Panc1 (cell line): ENCODE results near the gene C19orf38. TPM values are rescaled to one million over a fixed set of nuclear protein-coding genes. Genes with fewer than 3 reads are reported as not detected.
"Not testable (repeated sequence)": the region's sequence is repeated elsewhere in the genome, so short reads cannot be mapped to it uniquely, and the experiment has no call there.

Experiments used
- ATAC-seq: fragments of 200-7000 bp; cut with Tn5 transposase; 2 replicates; pipeline ENCODE4 v1.9.1; 2020; ENCODE audit warnings: mild to moderate bottlenecking, moderate library complexity
- BruUV-seq: library from RNA; stranded (reverse); fragments of 400-500 nt; replicated peaks from 2 replicates; lab custom pipeline; 2021; lab: Mats Ljungman, UMichigan
- CTCF ChIA-PET: fragments of 300-600 bp; sonication (Branson Sonifier 250); formaldehyde crosslinking; loops from one replicate; lab custom pipeline; 2022; ENCODE audit warnings: antibody characterized with exemption; lab: Charles Lee
- POLR2A ChIA-PET: fragments of 300-600 bp; sonication (Branson Sonifier 250); formaldehyde crosslinking; loops from one replicate; lab custom pipeline; 2022; ENCODE audit warnings: antibody characterized with exemption; lab: Charles Lee
- DNase-seq: peaks from one replicate; pipeline ENCODE4 v3.0.0-alpha.2; 2010; ENCODE audit warnings: low read depth, low spot score
- H3K27ac ChIP-seq: 2 replicates; pipeline ENCODE4 v1.5.1; 2011; ENCODE audit warnings: mild to moderate bottlenecking, low read length, inconsistent platforms
- H3K27me3 ChIP-seq: fragments of 200-500 bp; sonication (Bioruptor generic); 2 replicates; pipeline ENCODE4 v1.6.0; 2014; ENCODE audit warnings: low read length, inconsistent platforms; ENCODE audit not compliant: control insufficient read depth, insufficient read depth
- H3K36me3 ChIP-seq: fragments of 200-500 bp; sonication (Bioruptor generic); 2 replicates; pipeline ENCODE4 v1.5.1; 2014; ENCODE audit warnings: inconsistent platforms, mild to moderate bottlenecking, low read length, moderate library complexity; ENCODE audit not compliant: control insufficient read depth, insufficient read depth
- H3K4me1 ChIP-seq: 2 replicates; pipeline ENCODE4 v1.5.1; 2011; ENCODE audit warnings: inconsistent platforms, mild to moderate bottlenecking, low read length, moderate library complexity; ENCODE audit not compliant: control insufficient read depth, insufficient read depth
- H3K4me3 ChIP-seq, 2 experiments: 2 replicates each; pipeline ENCODE4 v1.5.1; 2011 to 2012; ENCODE audit warnings: low read depth in 2 of 2, low read length in 2 of 2, mild to moderate bottlenecking in 2 of 2, inconsistent platforms in 1 of 2, moderate library complexity in 1 of 2
- H3K9me3 ChIP-seq: fragments of 200-500 bp; sonication (Bioruptor generic); 2 replicates; pipeline ENCODE4 v1.5.1; 2014; ENCODE audit warnings: low read depth, mild to moderate bottlenecking, inconsistent platforms, low read length, moderate library complexity; ENCODE audit not compliant: control insufficient read depth, insufficient read depth
- CTCF ChIP-seq: fragments of 450-650 bp; IDR thresholded peaks from 2 replicates; pipeline ENCODE4 v1.5.1; 2017; ENCODE audit warnings: mild to moderate bottlenecking
- POLR2AphosphoS5 ChIP-seq: IDR thresholded peaks from 2 replicates; pipeline ENCODE4 v1.6.1; 2012; ENCODE audit warnings: mild to moderate bottlenecking, low read depth, low read length, moderate library complexity
- SIN3A ChIP-seq: IDR thresholded peaks from 2 replicates; pipeline ENCODE4 v1.6.1; 2012; ENCODE audit warnings: low read depth, mild to moderate bottlenecking, low read length, moderate library complexity, borderline replicate concordance; ENCODE audit not compliant: insufficient read depth
- TCF7L2 ChIP-seq: IDR thresholded peaks from 2 replicates; pipeline ENCODE4 v1.6.1; 2011; ENCODE audit warnings: mild to moderate bottlenecking, low read depth, low read length, inconsistent platforms
- in situ Hi-C: cut with HindIII; loops from 2 replicates; pipeline ENCODE4 v1.10.0; 2016; ENCODE audit warnings: low sequenced_read_pairs, low pct_unique_long_range_greater_than_20kb
- intact Hi-C: fragments of 100-400 bp; cut with micrococcal nuclease; formaldehyde crosslinking; loops from one replicate; pipeline ENCODE4 v1.10.0; 2022; ENCODE audit not compliant: unreplicated experiment
- total RNA-seq: library from RNA; stranded (reverse); gene quantifications from one replicate; pipeline ENCODE4 v1.2.1, GENCODE V29; 2021; ENCODE audit not compliant: unreplicated experiment
- TF ChIP-seq, protein P1 (sequence below), 2 experiments: IDR thresholded peaks; 2 replicates each; pipeline ENCODE4 v1.6.1; 2011 to 2012; ENCODE audit warnings: low read depth in 2 of 2, control low read depth in 1 of 2, low read length in 1 of 2, mild to moderate bottlenecking in 1 of 2, moderate library complexity in 1 of 2; ENCODE audit not compliant: insufficient read depth in 1 of 2

C19orf38 gene
- total RNA-seq, 1 experiment from 2014 or later: not detected

DNA sequence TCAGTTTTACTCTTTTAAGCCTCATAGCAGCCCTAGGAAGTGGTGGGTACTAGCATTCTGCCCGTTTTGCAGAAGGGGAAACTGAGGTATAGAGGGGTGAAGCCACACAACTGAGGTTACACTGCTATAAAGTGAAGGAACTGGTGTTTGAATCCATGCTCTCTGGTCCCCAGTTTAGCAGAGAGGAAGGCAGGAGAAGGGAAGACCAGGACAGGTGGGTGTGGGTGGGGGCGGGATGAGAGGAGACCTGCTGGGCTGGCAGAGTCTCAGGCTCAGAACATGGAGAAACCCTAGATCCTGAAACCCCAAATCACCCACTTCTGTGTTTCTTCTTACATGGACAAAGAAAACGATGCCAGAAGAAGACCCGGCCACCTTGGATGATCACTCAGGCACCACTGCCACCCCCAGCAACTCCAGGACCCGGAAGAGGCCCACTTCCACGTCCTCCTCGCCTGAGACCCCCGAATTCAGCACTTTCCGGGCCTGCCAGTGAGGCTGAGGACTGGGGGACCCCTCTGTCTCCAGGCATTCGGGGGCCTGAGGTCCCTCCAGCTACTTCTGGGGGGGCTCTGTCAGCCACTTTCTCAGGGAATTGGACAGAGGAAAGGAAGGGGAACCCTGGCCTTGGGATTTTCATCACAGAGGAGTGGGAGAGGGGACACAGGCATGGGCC lies 20.8 kb downstream of the C19orf38 start:
- peaks cover 4% of the 10 kb centered on the region; the same call in 1 of the 2 replicates for H3K36me3 ChIP-seq
- no peak overlapping the region for H3K4me3 ChIP-seq
- BruUV-seq: no TSS peak
- intact Hi-C loops (loop anchor here (10.0 kb wide), 1 partner anchor 154 kb away; the partner anchor contains the start of gene DNM2), in situ Hi-C loops (no loop called here)
- H3K27me3 ChIP-seq: no peaks in the 10 kb centered on the region
- no peak overlapping the region for H3K27ac ChIP-seq
- no peaks in the 10 kb centered on the region; the same call in 1 of the 2 replicates for H3K4me1 ChIP-seq
- no peak for DNase-seq
- TF ChIP-seq SIN3A: no peak
- no peak for TF ChIP-seq TCF7L2
- TF ChIP-seq POLR2AphosphoS5: no peak
- TF ChIP-seq CTCF: no peak
- TF ChIP-seq, protein P1, sequence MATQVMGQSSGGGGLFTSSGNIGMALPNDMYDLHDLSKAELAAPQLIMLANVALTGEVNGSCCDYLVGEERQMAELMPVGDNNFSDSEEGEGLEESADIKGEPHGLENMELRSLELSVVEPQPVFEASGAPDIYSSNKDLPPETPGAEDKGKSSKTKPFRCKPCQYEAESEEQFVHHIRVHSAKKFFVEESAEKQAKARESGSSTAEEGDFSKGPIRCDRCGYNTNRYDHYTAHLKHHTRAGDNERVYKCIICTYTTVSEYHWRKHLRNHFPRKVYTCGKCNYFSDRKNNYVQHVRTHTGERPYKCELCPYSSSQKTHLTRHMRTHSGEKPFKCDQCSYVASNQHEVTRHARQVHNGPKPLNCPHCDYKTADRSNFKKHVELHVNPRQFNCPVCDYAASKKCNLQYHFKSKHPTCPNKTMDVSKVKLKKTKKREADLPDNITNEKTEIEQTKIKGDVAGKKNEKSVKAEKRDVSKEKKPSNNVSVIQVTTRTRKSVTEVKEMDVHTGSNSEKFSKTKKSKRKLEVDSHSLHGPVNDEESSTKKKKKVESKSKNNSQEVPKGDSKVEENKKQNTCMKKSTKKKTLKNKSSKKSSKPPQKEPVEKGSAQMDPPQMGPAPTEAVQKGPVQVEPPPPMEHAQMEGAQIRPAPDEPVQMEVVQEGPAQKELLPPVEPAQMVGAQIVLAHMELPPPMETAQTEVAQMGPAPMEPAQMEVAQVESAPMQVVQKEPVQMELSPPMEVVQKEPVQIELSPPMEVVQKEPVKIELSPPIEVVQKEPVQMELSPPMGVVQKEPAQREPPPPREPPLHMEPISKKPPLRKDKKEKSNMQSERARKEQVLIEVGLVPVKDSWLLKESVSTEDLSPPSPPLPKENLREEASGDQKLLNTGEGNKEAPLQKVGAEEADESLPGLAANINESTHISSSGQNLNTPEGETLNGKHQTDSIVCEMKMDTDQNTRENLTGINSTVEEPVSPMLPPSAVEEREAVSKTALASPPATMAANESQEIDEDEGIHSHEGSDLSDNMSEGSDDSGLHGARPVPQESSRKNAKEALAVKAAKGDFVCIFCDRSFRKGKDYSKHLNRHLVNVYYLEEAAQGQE (IDR thresholded peaks at IDR 0.05; ENCODE audit: insufficient read depth in 1 of 2, low read depth in 2 of 2, low read length in 1 of 2): no peak
- POLR2A ChIA-PET: no interaction called here
- ATAC-seq: no peak
- no peaks in the 10 kb centered on the region for H3K9me3 ChIP-seq
- CTCF ChIA-PET: no interaction called here

DNA sequence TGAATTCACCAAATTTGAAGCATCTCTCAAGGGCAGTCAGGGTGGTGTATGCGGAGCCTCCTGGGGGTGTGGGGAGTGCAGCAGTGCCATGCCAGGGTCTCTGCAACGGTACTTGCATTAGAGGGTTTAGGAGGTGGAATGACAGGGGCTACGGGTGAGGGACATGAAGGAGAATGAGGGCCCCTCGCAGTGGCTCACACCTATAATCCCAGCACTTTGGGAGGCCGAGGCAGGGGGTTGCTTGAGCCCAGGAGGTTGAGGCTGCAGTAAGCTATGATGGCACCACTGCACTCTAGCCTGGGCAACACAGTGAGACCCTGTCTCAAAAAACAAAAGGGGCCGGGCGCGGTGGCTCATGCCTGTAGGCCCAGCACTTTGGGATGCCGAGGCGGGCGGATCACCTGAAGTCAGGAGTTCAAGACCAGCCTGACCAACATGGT lies 21.7 kb downstream of the C19orf38 start:
- POLR2A ChIA-PET: interaction anchor here (0.6 kb wide), 1 partner anchor 20 kb away, joined by 8 read pairs; no protein-coding TSS in a partner anchor
- H3K4me3 ChIP-seq, H3K36me3 ChIP-seq, H3K27me3 ChIP-seq, H3K9me3 ChIP-seq, DNase-seq, in situ Hi-C loops, ATAC-seq, BruUV-seq, H3K27ac ChIP-seq, H3K4me1 ChIP-seq, CTCF ChIA-PET: not testable (repeated sequence)
- intact Hi-C loops: loop anchor here (10.0 kb wide), 1 partner anchor 155 kb away; the partner anchor contains the start of gene DNM2

DNA sequence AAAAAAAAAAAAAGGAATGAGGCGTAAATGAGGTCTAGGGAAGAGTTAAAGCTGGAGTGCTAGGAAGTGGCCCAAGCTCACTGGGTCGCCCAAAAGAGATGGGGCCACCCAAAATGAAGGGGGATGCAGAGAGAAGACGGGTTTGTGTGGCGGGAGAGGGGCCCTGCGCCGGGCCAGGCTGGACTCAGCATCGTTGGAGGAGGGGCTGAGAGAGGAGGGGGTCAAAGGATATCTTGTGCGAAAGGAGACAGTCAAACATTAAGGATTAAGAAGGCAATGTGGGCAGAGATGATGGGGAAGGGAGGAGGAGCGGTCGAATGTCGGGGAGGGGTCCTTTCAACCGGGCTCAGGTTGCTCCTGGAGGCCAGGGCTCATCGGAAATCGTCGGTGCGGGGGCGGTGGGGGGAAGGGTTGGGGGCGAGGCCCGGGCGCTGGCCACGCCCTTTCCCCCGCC lies 22.3 kb downstream of the C19orf38 start:
- Histone ChIP-seq H3K9me3 (no peaks in the 10 kb centered on the region), H3K36me3 (peaks cover 4% of the 10 kb centered on the region; the same call in 1 of the 2 replicates), H3K4me3 (peak overlapping the region; percentile 46 to 61), H3K4me1 (no peaks in the 10 kb centered on the region), H3K27ac (peak overlapping the region; percentile 89), H3K27me3 (no peaks in the 10 kb centered on the region)
- ChIA-PET POLR2A (interaction anchor here (0.6 kb wide), 3 partner anchors 19 to 224 kb away, joined by 5 to 8 read pairs (median 7); no protein-coding TSS in a partner anchor), CTCF (interaction anchor here (0.6 kb wide), 2 partner anchors 11 to 112 kb away, joined by 3 to 4 read pairs; no protein-coding TSS in a partner anchor)
- in situ Hi-C loops: no loop called here
- no peak for TF ChIP-seq POLR2AphosphoS5
- TF ChIP-seq, protein P1 (IDR thresholded peaks at IDR 0.05; ENCODE audit: insufficient read depth in 1 of 2, low read depth in 2 of 2, low read length in 1 of 2): no peak
- no peak for TF ChIP-seq TCF7L2
- TF ChIP-seq CTCF: no peak
- no peak for TF ChIP-seq SIN3A
- intact Hi-C loops: no loop called here
- ATAC-seq (peak; percentile 22; the same call in 1 of the 2 replicates), DNase-seq (no peak)
- no TSS peak for BruUV-seq
